HCT116 (cell line): ENCODE results near the gene TMCC1. TPM values are rescaled to one million over a fixed set of nuclear protein-coding genes. Genes with fewer than 3 reads are reported as not detected.
"Not testable (repeated sequence)": the region's sequence is repeated elsewhere in the genome, so short reads cannot be mapped to it uniquely, and the experiment has no call there.

ENCODE experiments used
- ATAC-seq: fragments of 200-7000 bp; cut with Tn5 transposase; 2 replicates; pipeline ENCODE4 v1.9.1; 2020; ENCODE audit warnings: mild to moderate bottlenecking, moderate library complexity
- BruUV-seq: library from RNA; stranded (reverse); fragments of 400-500 nt; replicated peaks from 2 replicates; lab custom pipeline; 2021; lab: Mats Ljungman, UMichigan
- CTCF ChIA-PET: fragments of 300-600 bp; sonication (Branson Sonifier 250); formaldehyde crosslinking; loops from one replicate; lab custom pipeline; 2021; ENCODE audit warnings: antibody characterized with exemption; lab: Charles Lee
- POLR2A ChIA-PET: fragments of 300-600, 350-600 bp; sonication (Branson Sonifier 250); formaldehyde crosslinking; loops from one replicate; lab custom pipeline; 2021; ENCODE audit warnings: antibody characterized with exemption; lab: Charles Lee
- RAD21 ChIA-PET, 2 experiments: fragments of 300-600 bp; sonication (Branson Sonifier 250); formaldehyde crosslinking; loops; one replicate each; lab custom pipeline; 2023; ENCODE audit warnings: low total read pairs in 2 of 2; ENCODE audit not compliant: uncharacterized antibody in 2 of 2, unreplicated experiment in 2 of 2, low non-redundant PET in 1 of 2; lab: Charles Lee
- DNase-seq: peaks from one replicate; pipeline ENCODE4 v3.0.0-alpha.2; 2010; ENCODE audit warnings: low read depth, low spot score
- H2AFZ ChIP-seq: fragments of 200-600 bp; shearing (Covaris generic), sonication (generic); 2 replicates; pipeline ENCODE4 v1.6.1; 2017; ENCODE audit warnings: low read depth, mixed run types, mixed read lengths, antibody characterized with exemption, low read length; ENCODE audit not compliant: poor library complexity, severe bottlenecking
- H3K27ac ChIP-seq: 2 replicates; pipeline ENCODE4 v1.5.1; 2012; ENCODE audit warnings: low read depth, low read length
- H3K27me3 ChIP-seq: fragments of 200-600 bp; sonication (generic); 2 replicates; pipeline ENCODE4 v1.6.1; 2016; ENCODE audit warnings: mixed run types, low read length, mixed read lengths; ENCODE audit not compliant: insufficient read depth
- H3K36me3 ChIP-seq, 2 experiments: fragments of 200-500 bp in 1 of 2; fragments of 200-600 bp in 1 of 2; sonication (Bioruptor generic) in 1 of 2; sonication (generic) in 1 of 2; 2 replicates each; pipeline versions ENCODE4 v1.5.1 to v1.6.1; 2014 to 2016; ENCODE audit warnings: low read length in 2 of 2, inconsistent platforms in 1 of 2, mixed read lengths in 1 of 2, mixed run types in 1 of 2; ENCODE audit not compliant: insufficient read depth in 2 of 2, control insufficient read depth in 1 of 2
- H3K4me1 ChIP-seq, 2 experiments: fragments of 200-600 bp in 1 of 2; sonication (generic) in 1 of 2; 2 replicates each; pipeline versions ENCODE4 v1.5.1 to v1.6.1; 2012 to 2017; ENCODE audit warnings: low read length in 2 of 2, inconsistent platforms in 1 of 2, mild to moderate bottlenecking in 1 of 2, mixed read lengths in 1 of 2, mixed run types in 1 of 2, moderate library complexity in 1 of 2; ENCODE audit not compliant: insufficient read depth in 2 of 2, control insufficient read depth in 1 of 2
- H3K4me2 ChIP-seq: fragments of 200-600 bp; sonication (generic); 2 replicates; pipeline ENCODE4 v1.6.1; 2017; ENCODE audit warnings: mixed run types, low read length, mixed read lengths
- H3K4me3 ChIP-seq, 2 experiments: fragments of 200-600 bp in 1 of 2; sonication (generic) in 1 of 2; replicated peaks in 1 of 2; 2 replicates each; pipeline ENCODE4 v1.5.1; 2011 to 2016; ENCODE audit warnings: low read length in 2 of 2, control low read depth in 1 of 2, low read depth in 1 of 2, mild to moderate bottlenecking in 1 of 2, mixed read lengths in 1 of 2, mixed run types in 1 of 2
- H3K79me2 ChIP-seq: fragments of 200-600 bp; sonication (generic); 2 replicates; pipeline ENCODE4 v1.6.1; 2017; ENCODE audit warnings: mild to moderate bottlenecking, mixed run types, low read length, moderate library complexity, mixed read lengths; ENCODE audit not compliant: insufficient read depth
- H3K9ac ChIP-seq: fragments of 200-600 bp; sonication (generic); 2 replicates; pipeline ENCODE4 v1.6.1; 2016; ENCODE audit warnings: low read length, mixed read lengths
- H3K9me2 ChIP-seq: fragments of 200-600 bp; sonication (generic), shearing (Covaris generic); 2 replicates; pipeline ENCODE4 v1.6.1; 2017; ENCODE audit warnings: mixed run types, mild to moderate bottlenecking, moderate library complexity; ENCODE audit not compliant: insufficient read depth
- H3K9me3 ChIP-seq, 2 experiments: fragments of 200-500 bp in 1 of 2; fragments of 200-600 bp in 1 of 2; sonication (Bioruptor generic) in 1 of 2; sonication (generic) in 1 of 2; 2 replicates each; pipeline ENCODE4 v1.6.1; 2014 to 2017; ENCODE audit warnings: low read length in 2 of 2, mixed read lengths in 2 of 2, inconsistent platforms in 1 of 2, low read depth in 1 of 2, mild to moderate bottlenecking in 1 of 2, mixed run types in 1 of 2, moderate library complexity in 1 of 2; ENCODE audit not compliant: control insufficient read depth in 1 of 2, insufficient read depth in 1 of 2
- H4K20me1 ChIP-seq: fragments of 200-600 bp; sonication (generic), shearing (Covaris generic); 2 replicates; pipeline ENCODE4 v1.6.1; 2017; ENCODE audit warnings: mixed run types, mild to moderate bottlenecking, moderate library complexity; ENCODE audit not compliant: insufficient read depth
- CEBPB ChIP-seq: IDR thresholded peaks from 2 replicates; pipeline ENCODE4 v1.6.1; 2012; ENCODE audit warnings: low read depth
- EGR1 ChIP-seq: IDR thresholded peaks from 2 replicates; pipeline ENCODE4 v1.6.1; 2012; ENCODE audit warnings: low read depth
- ELF1 ChIP-seq: IDR thresholded peaks from 2 replicates; pipeline ENCODE4 v1.6.1; 2012; ENCODE audit warnings: low read depth, borderline replicate concordance
- EZH2 ChIP-seq: fragments of 200-600 bp; sonication (generic); IDR thresholded peaks from 2 replicates; pipeline ENCODE4 v1.6.1; 2017; ENCODE audit warnings: antibody characterized with exemption, mixed run types
- FOSL1 ChIP-seq: IDR thresholded peaks from 2 replicates; pipeline ENCODE4 v1.6.1; 2012; ENCODE audit warnings: low read depth
- MAX ChIP-seq: IDR thresholded peaks from 2 replicates; pipeline ENCODE4 v1.6.1; 2012
- POLR2A ChIP-seq: IDR thresholded peaks from 2 replicates; pipeline ENCODE4 v1.7.0; 2011; ENCODE audit warnings: borderline replicate concordance; ENCODE audit not compliant: insufficient read depth, insufficient read length; ENCODE audit errors: extremely low read depth
- POLR2AphosphoS5 ChIP-seq: IDR thresholded peaks from 2 replicates; pipeline ENCODE4 v1.6.1; 2011; ENCODE audit warnings: mild to moderate bottlenecking, low read depth, low read length, moderate library complexity
- SIN3A ChIP-seq: IDR thresholded peaks from 2 replicates; pipeline ENCODE4 v1.6.1; 2012; ENCODE audit warnings: low read depth
- intact Hi-C: fragments of 100-400 bp; cut with micrococcal nuclease; formaldehyde crosslinking; loops from 2 replicates; pipeline ENCODE4 v1.10.0; 2022
- total RNA-seq: library from RNA; stranded (reverse); gene quantifications from one replicate; pipeline ENCODE4 v1.2.1, GENCODE V29; 2021; ENCODE audit not compliant: unreplicated experiment
- TF ChIP-seq, protein P1 (sequence below): IDR thresholded peaks from 2 replicates; pipeline ENCODE4 v1.6.1; 2012
- TF ChIP-seq, protein P2 (sequence below), 3 experiments: fragments of 200-600 bp in 1 of 3; sonication (generic) in 1 of 3; IDR thresholded peaks in 2 of 3; conservative IDR thresholded peaks in 1 of 3; 2 replicates each; pipeline ENCODE4 v1.5.1; 2012 to 2017; ENCODE audit warnings: low read depth in 2 of 3, low read length in 2 of 3, antibody characterized with exemption in 1 of 3, borderline replicate concordance in 1 of 3, control low read depth in 1 of 3, mild to moderate bottlenecking in 1 of 3, mixed read lengths in 1 of 3, mixed run types in 1 of 3, moderate library complexity in 1 of 3; ENCODE audit not compliant: insufficient read depth in 1 of 3

TMCC1 gene
- total RNA-seq, 1 experiment from 2014 or later = 32.5 TPM

DNA sequence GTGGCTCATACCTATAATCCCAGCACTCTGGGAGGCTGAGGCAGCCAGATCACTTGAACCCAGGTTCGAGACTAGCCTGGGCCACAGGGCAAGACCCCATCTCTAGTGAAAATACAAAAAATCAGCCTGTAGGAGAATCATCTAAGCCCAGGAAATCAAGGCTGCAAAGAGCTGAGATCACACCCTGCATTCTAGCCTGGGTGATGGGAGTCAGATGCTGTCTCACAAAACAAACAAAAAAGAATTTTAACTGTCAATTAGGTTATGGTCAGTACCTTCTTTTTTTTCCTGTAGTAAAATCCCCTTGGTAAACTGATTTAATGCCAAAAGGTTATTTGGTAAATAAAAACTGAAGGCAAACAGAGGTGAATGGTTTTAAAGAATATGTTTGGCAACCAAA, 29.0 kb downstream of the TMCC1 start (continued):
- TF ChIP-seq MAX (no peak), POLR2A (no peak), POLR2AphosphoS5 (no peak), EGR1 (no peak)

- H3K4me3 ChIP-seq = no peak overlapping the region
- no peaks in the 10 kb centered on the region for H3K27me3 ChIP-seq
- H3K4me1 ChIP-seq = peaks cover 10 to 17% of the 10 kb centered on the region in 2 experiments; a peak in 2 of 4 replicates
- H3K9me2 ChIP-seq = no peaks in the 10 kb centered on the region
- no peak overlapping the region for H3K27ac ChIP-seq
- BruUV-seq = no TSS peak
- no peaks in the 10 kb centered on the region for H3K9me3 ChIP-seq
- no peak for ATAC-seq
- POLR2A ChIA-PET = no interaction called here
- RAD21 ChIA-PET = no interaction called here
- intact Hi-C loops = no loop called here
- H2AFZ ChIP-seq = no peak overlapping the region
- H4K20me1 ChIP-seq = no peaks in the 10 kb centered on the region
- H3K4me2 ChIP-seq = no peak overlapping the region
- TF ChIP-seq CEBPB = no peak
- no peak for TF ChIP-seq SIN3A
- TF ChIP-seq FOSL1 = no peak
- TF ChIP-seq, all 23 proteins: peak for 0
- H3K36me3 ChIP-seq = no peaks in the 10 kb centered on the region
- no peak for DNase-seq
- no peak overlapping the region for H3K9ac ChIP-seq
- peaks cover 25% of the 10 kb centered on the region for H3K79me2 ChIP-seq
- CTCF ChIA-PET = interaction anchor here (0.8 kb wide), 1 partner anchor 23 kb away, joined by 3 read pairs; no protein-coding TSS in a partner anchor
Measured at GRCh38 chr3:129859272-129859671, 34.2 kb downstream of the TMCC1 start.

DNA sequence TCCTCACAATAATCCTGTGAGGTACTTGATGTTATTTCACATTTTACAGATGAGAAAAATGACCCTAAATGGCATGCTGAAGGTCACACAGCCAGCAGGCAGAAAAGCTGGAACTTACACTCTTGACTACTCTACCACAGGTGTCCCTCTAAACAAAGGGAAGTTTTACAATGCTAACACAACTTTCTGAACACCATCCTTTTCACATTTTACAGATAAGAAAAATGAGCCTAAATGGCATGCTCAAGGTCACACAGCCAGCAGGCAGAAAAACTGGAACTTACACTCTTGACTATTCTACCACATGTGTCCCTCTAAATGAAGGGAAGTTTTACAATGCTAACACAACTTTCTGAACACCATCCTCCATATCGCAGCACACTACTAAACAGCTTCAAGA, 35.6 kb downstream of the TMCC1 start:
- BruUV-seq = no TSS peak
- Histone ChIP-seq H3K9ac (no peak overlapping the region), H3K79me2 (peaks cover 23% of the 10 kb centered on the region), H3K36me3 (no peaks in the 10 kb centered on the region), H3K4me3 (no peak overlapping the region), H2AFZ (no peak overlapping the region), H3K4me1 (peaks cover 10 to 17% of the 10 kb centered on the region in 2 experiments; a peak in 2 of 4 replicates), H3K27ac (no peak overlapping the region), H3K9me3 (no peaks in the 10 kb centered on the region), H3K9me2 (no peaks in the 10 kb centered on the region), H4K20me1 (no peaks in the 10 kb centered on the region), H3K27me3 (no peaks in the 10 kb centered on the region), H3K4me2 (no peak overlapping the region)
- ATAC-seq (no peak), DNase-seq (no peak)
- CTCF ChIA-PET = no interaction called here
- no peak for TF ChIP-seq EZH2
- no peak for TF ChIP-seq ELF1
- TF ChIP-seq POLR2A = no peak
- TF ChIP-seq, protein P1, sequence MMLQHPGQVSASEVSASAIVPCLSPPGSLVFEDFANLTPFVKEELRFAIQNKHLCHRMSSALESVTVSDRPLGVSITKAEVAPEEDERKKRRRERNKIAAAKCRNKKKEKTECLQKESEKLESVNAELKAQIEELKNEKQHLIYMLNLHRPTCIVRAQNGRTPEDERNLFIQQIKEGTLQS = no peak
- no peak for TF ChIP-seq EGR1
- TF ChIP-seq, protein P2, sequence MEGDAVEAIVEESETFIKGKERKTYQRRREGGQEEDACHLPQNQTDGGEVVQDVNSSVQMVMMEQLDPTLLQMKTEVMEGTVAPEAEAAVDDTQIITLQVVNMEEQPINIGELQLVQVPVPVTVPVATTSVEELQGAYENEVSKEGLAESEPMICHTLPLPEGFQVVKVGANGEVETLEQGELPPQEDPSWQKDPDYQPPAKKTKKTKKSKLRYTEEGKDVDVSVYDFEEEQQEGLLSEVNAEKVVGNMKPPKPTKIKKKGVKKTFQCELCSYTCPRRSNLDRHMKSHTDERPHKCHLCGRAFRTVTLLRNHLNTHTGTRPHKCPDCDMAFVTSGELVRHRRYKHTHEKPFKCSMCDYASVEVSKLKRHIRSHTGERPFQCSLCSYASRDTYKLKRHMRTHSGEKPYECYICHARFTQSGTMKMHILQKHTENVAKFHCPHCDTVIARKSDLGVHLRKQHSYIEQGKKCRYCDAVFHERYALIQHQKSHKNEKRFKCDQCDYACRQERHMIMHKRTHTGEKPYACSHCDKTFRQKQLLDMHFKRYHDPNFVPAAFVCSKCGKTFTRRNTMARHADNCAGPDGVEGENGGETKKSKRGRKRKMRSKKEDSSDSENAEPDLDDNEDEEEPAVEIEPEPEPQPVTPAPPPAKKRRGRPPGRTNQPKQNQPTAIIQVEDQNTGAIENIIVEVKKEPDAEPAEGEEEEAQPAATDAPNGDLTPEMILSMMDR (IDR thresholded peaks at IDR 0.05 in 2 of 3, conservative IDR thresholded peaks at IDR 0.05 in 1 of 3; ENCODE audit: borderline replicate concordance in 1 of 3, insufficient read depth in 1 of 3, low read depth in 2 of 3, low read length in 2 of 3) = no peak
- POLR2A ChIA-PET = no interaction called here
- intact Hi-C loops = no loop called here
- RAD21 ChIA-PET = no interaction called here

- ATAC-seq, RAD21 ChIA-PET, H2AFZ ChIP-seq, H3K36me3 ChIP-seq, H4K20me1 ChIP-seq, H3K9me3 ChIP-seq, CTCF ChIA-PET, intact Hi-C loops, H3K27ac ChIP-seq, H3K4me2 ChIP-seq, H3K27me3 ChIP-seq, POLR2A ChIA-PET, BruUV-seq, H3K4me3 ChIP-seq, H3K9ac ChIP-seq, H3K9me2 ChIP-seq, DNase-seq: not testable (repeated sequence)
- peaks cover 29% of the 10 kb centered on the region for H3K79me2 ChIP-seq
- peaks cover 10 to 17% of the 10 kb centered on the region in 2 experiments; a peak in 2 of 4 replicates for H3K4me1 ChIP-seq
Measured at GRCh38 chr3:129856790-129857189, 36.7 kb downstream of the TMCC1 start.
